ENCODE results near the gene DNAH8.

The DNAH8 gene

DNA sequence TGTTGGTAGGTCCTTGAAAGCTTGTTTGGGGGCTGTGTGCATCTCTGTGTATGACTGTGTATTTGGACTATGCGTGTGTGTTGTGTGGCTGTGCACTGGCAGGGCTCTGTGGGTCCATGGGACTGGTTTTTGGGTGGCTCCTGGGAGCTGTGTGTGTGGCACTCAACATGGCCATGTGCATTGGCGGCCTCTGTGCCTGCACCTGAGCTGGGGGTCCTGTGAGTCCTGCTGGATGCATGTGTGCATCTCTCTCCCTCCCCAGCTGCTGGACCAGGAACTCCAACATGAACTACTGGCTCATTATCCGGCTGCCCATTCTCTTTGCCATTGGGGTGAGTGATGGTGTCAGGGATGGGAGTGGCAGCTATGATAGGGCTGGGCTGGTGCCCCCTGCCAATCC, 363.6 kb downstream of the DNAH8 start:
- DNase-seq, result no peak

DNA sequence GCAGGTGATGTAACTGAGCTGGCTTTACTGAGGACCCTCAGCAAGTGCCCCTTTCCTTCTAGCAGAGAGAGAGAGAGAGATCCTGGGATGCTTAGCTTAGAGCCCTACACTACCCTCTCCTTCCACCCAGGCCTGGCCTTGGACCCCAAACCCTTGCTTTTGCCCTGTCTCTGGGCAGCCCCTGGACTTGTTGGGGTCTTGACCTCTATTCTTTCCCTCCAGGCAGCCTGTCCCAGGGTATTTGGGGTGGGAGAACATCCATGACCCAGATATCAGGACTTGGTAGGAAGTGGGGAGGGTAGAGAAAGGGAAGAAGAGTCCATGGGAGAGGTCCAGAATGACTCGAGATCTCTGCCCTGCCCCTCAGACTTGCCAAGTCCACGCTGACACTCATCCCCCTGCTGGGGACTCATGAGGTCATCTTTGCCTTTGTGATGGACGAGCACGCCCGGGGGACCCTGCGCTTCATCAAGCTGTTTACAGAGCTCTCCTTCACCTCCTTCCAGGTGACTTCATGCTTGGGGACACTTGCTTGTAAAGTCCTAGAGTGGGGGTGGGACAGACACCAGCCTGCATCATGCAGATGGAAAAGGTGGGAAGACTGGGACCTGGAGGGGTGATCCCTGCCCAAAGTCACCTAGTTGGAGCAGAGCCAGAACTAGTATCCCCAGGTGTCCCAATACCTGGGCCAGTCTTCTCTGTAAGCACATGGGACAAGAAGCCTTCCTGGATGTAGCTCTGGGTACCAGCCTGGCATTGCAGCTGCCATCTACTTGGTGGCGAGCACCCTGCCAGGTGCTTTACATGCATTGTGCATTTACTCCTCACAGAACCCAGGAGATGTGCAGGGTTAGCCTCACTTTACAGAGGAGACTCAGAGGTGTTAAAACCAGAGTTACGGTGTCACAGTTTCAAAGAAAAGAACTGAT, 364.4 kb downstream of the DNAH8 start:
- DNase-seq, result no peak
